Nephron progenitor cell (in vitro differentiated cells): ENCODE measurements around the gene CC2D1A.
"Not testable (repeated sequence)": the region's sequence is repeated elsewhere in the genome, so short reads cannot be mapped to it uniquely, and the experiment has no call there.

ENCODE experiments used
- DNase-seq: peaks from one replicate; pipeline ENCODE4 v3.0.0; 2021
- H3K27ac Mint-ChIP-seq: 2 replicates; pipeline ENCODE4 v1.8.0; 2021; ENCODE audit warnings: mild to moderate bottlenecking, moderate library complexity, mixed read lengths
- H3K27me3 Mint-ChIP-seq: 2 replicates; pipeline ENCODE4 v1.8.0; 2021; ENCODE audit warnings: mild to moderate bottlenecking, low read depth, mixed read lengths; ENCODE audit not compliant: poor library complexity
- H3K36me3 Mint-ChIP-seq: 2 replicates; pipeline ENCODE4 v1.8.0; 2021; ENCODE audit warnings: low read depth, mixed read lengths
- H3K4me1 Mint-ChIP-seq: 2 replicates; pipeline ENCODE4 v1.8.0; 2021; ENCODE audit warnings: mixed read lengths
- H3K4me3 Mint-ChIP-seq: 2 replicates; pipeline ENCODE4 v1.8.0; 2021; ENCODE audit warnings: mild to moderate bottlenecking, moderate library complexity, mixed read lengths
- H3K9me3 Mint-ChIP-seq: 2 replicates; pipeline ENCODE4 v1.8.0; 2021; ENCODE audit warnings: mild to moderate bottlenecking, moderate library complexity, mixed read lengths
- TF ChIP-seq, protein P1 (sequence below): fragments of 200-600 bp; sonication (generic); IDR thresholded peaks from 2 replicates; pipeline ENCODE4 v1.5.0; 2021; ENCODE audit warnings: antibody characterized with exemption

The CC2D1A gene

DNA sequence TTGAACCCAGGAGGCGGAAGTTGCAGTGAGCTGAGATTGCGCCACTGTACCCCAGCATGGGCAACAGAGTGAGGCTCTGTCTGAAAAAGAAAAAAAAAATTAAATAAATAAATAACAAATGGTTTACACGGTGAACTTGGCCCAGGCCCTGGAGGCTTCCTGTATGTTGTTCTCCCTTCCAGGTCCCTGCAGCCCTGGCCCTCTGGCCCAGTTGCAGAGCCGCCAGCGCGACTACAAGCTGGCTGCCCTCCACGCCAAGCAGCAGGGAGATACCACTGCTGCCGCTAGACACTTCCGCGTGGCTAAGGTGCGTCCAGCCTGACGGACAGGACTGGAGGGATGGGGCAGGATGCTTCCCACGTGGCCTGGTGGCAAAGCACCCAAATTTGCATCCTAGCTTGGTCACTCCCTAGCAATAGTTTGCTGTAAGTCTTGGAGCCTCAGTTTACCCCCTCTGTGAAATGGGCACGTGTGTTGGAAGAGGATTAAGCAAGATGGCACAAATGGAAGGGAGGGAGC, 11.9 kb downstream of the CC2D1A start:
- Mint-ChIP-seq H3K27ac (no peak overlapping the region), H3K27me3 (peaks cover 3% of the 10 kb centered on the region), H3K4me3 (no peak overlapping the region), H3K36me3 (peaks cover 46% of the 10 kb centered on the region), H3K9me3 (peaks cover 13% of the 10 kb centered on the region), H3K4me1 (no peaks in the 10 kb centered on the region)
- no peak for DNase-seq
- TF ChIP-seq, protein P1, sequence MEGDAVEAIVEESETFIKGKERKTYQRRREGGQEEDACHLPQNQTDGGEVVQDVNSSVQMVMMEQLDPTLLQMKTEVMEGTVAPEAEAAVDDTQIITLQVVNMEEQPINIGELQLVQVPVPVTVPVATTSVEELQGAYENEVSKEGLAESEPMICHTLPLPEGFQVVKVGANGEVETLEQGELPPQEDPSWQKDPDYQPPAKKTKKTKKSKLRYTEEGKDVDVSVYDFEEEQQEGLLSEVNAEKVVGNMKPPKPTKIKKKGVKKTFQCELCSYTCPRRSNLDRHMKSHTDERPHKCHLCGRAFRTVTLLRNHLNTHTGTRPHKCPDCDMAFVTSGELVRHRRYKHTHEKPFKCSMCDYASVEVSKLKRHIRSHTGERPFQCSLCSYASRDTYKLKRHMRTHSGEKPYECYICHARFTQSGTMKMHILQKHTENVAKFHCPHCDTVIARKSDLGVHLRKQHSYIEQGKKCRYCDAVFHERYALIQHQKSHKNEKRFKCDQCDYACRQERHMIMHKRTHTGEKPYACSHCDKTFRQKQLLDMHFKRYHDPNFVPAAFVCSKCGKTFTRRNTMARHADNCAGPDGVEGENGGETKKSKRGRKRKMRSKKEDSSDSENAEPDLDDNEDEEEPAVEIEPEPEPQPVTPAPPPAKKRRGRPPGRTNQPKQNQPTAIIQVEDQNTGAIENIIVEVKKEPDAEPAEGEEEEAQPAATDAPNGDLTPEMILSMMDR, result no peak

DNA sequence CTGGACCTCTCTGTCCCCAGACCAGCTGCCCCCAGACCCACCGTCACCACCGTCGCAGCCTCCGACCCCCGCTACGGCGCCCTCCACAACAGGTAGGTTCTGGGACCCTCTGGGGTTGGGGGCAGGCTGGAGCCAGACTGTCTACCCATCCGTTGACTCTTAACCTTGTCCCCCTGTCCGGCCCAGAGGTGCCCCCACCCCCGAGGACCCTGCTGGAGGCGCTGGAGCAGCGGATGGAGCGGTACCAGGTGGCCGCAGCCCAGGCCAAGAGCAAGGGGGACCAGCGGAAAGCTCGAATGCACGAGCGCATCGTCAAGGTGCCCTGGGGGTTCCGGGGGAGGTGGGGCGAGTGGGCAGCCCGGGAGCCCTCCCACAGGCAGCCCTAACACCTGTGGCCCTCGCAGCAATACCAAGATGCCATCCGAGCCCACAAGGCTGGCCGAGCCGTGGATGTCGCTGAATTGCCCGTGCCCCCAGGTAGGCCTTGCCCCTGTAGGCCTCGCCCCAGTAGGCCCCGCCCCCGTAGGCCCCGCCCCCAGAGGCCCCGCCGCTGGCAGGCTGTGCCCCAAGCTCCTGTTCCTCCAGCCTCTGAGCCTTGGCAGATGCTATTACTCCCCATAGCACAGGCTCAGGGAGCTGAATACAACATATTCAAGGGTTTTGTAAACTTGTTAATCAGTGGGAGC, 12.9 kb downstream of the CC2D1A start:
- H3K4me1 Mint-ChIP-seq, result no peaks in the 10 kb centered on the region
- H3K36me3 Mint-ChIP-seq, result peaks cover 48% of the 10 kb centered on the region
- no peak overlapping the region for H3K27ac Mint-ChIP-seq
- H3K4me3 Mint-ChIP-seq, result no peak overlapping the region
- DNase-seq, result no peak
- peaks cover 13% of the 10 kb centered on the region for H3K9me3 Mint-ChIP-seq
- H3K27me3 Mint-ChIP-seq, result peaks cover 3% of the 10 kb centered on the region
- TF ChIP-seq, protein P1, result no peak

DNA sequence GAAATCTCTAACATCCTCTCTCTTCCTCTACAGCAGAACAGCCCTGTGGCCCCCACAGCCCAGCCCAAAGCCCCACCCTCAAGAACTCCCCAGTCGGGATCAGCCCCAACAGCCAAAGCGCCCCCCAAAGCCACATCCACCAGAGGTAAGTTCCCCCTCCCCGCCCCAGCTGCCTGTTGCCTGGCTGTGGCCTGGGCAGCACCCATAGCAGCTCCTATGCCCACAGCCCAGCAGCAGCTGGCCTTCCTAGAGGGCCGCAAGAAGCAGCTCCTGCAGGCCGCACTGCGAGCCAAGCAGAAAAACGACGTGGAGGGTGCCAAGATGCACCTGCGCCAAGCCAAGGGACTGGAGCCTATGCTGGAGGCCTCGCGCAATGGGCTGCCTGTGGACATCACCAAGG, 14.5 kb downstream of the CC2D1A start:
- TF ChIP-seq, protein P1, result no peak
- no peaks in the 10 kb centered on the region for H3K27me3 Mint-ChIP-seq
- H3K4me1 Mint-ChIP-seq, result no peaks in the 10 kb centered on the region
- no peak for DNase-seq
- no peak overlapping the region for H3K27ac Mint-ChIP-seq
- peaks cover 13% of the 10 kb centered on the region for H3K9me3 Mint-ChIP-seq
- peaks cover 58% of the 10 kb centered on the region for H3K36me3 Mint-ChIP-seq
- no peak overlapping the region for H3K4me3 Mint-ChIP-seq

DNA sequence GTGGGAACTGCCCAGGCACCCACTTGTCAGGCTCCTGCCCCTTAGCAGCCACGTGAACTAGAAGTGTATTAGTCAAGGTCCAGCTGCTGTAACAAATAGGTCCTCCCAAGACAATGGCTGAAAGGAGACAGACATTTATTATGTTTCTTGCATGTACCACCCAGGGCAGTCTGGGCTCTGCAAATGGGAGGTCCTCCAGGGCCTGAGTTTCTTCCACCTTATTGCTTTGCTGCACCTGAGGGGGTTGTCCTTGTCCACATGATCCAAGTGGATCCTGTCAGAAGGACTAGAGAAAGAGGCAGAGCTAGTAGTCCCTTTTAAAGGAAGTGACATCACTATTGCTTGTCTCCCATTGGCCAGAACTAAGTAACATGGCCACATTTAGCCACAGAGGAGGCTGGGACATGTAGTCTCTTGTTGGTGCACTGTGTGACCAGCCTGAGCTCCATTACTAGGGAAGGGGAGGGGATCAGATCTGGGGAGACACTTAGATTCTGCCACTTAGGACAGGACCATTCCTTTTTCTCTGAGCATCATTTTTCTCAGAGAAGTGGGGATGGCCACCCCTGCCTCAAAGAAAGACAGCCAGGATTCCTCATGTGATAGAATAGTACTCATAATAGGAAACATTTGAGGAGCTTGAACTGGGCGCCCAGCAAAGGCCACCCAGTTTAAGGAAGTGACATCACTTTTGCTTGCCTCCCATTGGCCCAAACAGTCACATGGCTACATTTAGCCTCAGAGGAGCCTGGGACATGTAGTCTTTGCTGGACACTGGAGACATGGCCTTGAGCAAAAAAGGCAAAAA, 15.1 kb downstream of the CC2D1A start:
- no peak for DNase-seq
- peaks cover 13% of the 10 kb centered on the region for H3K9me3 Mint-ChIP-seq
- H3K4me3 Mint-ChIP-seq, result no peak overlapping the region
- TF ChIP-seq, protein P1, result no peak
- H3K4me1 Mint-ChIP-seq, result no peaks in the 10 kb centered on the region
- H3K27ac Mint-ChIP-seq, result no peak overlapping the region
- no peaks in the 10 kb centered on the region for H3K27me3 Mint-ChIP-seq
- peaks cover 55% of the 10 kb centered on the region for H3K36me3 Mint-ChIP-seq

DNA sequence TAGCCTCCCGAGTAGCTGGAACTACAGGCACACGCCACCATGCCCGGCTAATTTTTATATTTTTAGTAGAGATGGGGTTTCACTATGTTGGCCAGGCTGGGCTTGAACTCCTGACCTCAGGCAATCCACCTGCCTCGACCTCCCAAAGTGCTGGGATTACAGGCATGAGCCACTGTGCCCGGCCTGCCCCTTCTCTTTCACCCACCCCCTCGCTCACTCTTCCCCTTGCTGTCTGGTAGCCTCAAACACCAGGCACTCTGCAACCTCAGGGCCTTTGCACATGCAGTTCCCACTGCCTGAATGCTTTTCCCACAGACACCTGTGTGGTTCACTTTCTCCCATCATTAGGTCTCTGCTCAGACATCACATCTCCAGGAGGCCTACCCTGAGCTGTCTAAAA, 16.1 kb downstream of the CC2D1A start:
- Mint-ChIP-seq H3K36me3 (peaks cover 62% of the 10 kb centered on the region), H3K9me3 (peaks cover 13% of the 10 kb centered on the region)
- H3K27me3 Mint-ChIP-seq, DNase-seq, H3K4me3 Mint-ChIP-seq, H3K27ac Mint-ChIP-seq, H3K4me1 Mint-ChIP-seq: not testable (repeated sequence)

DNA sequence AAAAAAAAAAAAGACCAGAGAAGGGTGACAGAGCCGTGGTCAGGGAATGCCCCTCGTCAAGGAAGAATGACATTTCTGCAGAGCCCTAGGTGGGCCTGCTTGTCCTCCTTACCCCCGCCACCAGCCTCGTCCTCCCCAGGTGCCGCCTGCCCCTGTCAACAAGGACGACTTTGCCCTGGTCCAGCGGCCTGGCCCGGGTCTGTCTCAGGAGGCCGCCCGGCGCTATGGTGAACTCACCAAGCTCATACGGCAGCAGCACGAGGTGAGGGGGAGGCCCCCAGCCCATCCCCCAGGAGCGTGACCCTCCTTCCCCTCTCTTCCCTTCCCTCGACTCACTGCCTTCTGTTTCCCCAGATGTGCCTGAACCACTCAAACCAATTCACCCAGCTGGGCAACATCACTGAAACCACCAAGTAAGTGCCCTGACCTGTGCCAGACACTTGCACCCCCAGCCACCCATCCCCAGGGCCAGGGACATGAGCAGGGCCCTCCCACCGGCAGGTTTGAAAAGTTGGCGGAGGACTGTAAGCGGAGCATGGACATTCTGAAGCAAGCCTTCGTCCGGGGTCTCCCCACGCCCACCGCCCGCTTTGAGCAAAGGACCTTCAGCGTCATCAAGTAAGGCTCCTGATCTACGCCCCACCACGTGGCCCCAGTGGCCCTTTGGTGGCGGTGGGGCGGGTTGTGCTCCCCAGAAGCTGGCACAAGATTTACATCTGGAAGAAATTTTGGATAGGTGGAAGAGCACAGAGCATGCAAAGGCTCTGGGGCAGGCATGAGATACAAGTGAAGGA, 17.4 kb downstream of the CC2D1A start:
- Mint-ChIP-seq H3K36me3 (peaks cover 70% of the 10 kb centered on the region), H3K27ac (peak overlapping the region; percentile 81), H3K4me1 (no peaks in the 10 kb centered on the region), H3K27me3 (no peaks in the 10 kb centered on the region), H3K9me3 (peaks cover 13% of the 10 kb centered on the region), H3K4me3 (no peak overlapping the region)
- DNase-seq, result no peak
- TF ChIP-seq, protein P1, result no peak
